A549 (cell line): ENCODE results near the gene L3MBTL4. TPM values are rescaled to one million over a fixed set of nuclear protein-coding genes. Genes with fewer than 3 reads are reported as not detected.

ENCODE experiments used
- ATAC-seq, 2 experiments: fragments of 200-7000 bp in 1 of 2; fragments of >200 bp in 1 of 2; cut with Nextera tagmentation in 1 of 2; cut with Tn5 transposase in 1 of 2; 3 replicates each; pipeline versions ENCODE4 v1.8.0 to v1.9.1; 2018 to 2020; ENCODE audit warnings: mild to moderate bottlenecking in 1 of 2, moderate library complexity in 1 of 2
- CTCF ChIA-PET: fragments of 300-600 bp; sonication (Branson Sonifier 250); formaldehyde crosslinking; extraction: SDS; loops from one replicate; lab custom pipeline; 2021; ENCODE audit warnings: antibody characterized with exemption, inconsistent platforms; lab: Yijun Ruan, JAX
- POLR2A ChIA-PET: fragments of 350-600 bp; formaldehyde crosslinking; extraction: SDS; loops from one replicate; lab custom pipeline; 2021; ENCODE audit warnings: antibody characterized with exemption, inconsistent platforms; lab: Yijun Ruan, JAX
- DNase-seq, 2 experiments: peaks; one replicate each; pipeline versions ENCODE4 v3.0.0 to v3.0.0-alpha.2; 2011 to 2016; ENCODE audit warnings: low read depth in 1 of 2, low spot score in 1 of 2
- FAIRE-seq: peaks from 2 replicates; lab custom pipeline; 2011; peaks lifted over from hg19 to GRCh38; lab: Jason Lieb, UNC
- H3K27ac ChIP-seq, 2 experiments: fragments of >200 bp; sonication (Bioruptor Twin); formaldehyde crosslinking; 3 replicates each; pipeline ENCODE4 v1.5.1; 2016 to 2017
- H3K4me1 ChIP-seq: fragments of >200 bp; sonication (Bioruptor Twin); formaldehyde crosslinking; 3 replicates; pipeline ENCODE4 v1.6.1; 2016
- H3K4me2 ChIP-seq: fragments of >200 bp; sonication (Bioruptor Twin); formaldehyde crosslinking; 3 replicates; pipeline ENCODE4 v1.6.1; 2016
- H3K4me3 ChIP-seq: fragments of >200 bp; sonication (Bioruptor Twin); formaldehyde crosslinking; 3 replicates; pipeline ENCODE4 v1.5.1; 2016
- H3K9me3 ChIP-seq: fragments of >200 bp; sonication (Bioruptor Twin); formaldehyde crosslinking; 3 replicates; pipeline ENCODE4 v1.6.1; 2016
- BHLHE40 ChIP-seq: IDR thresholded peaks from 2 replicates; pipeline ENCODE4 v1.6.1; 2012; ENCODE audit warnings: low read depth, low read length, inconsistent platforms
- CBX2 ChIP-seq: fragments of 200-600 bp; sonication (generic); IDR thresholded peaks from 2 replicates; pipeline ENCODE4 v1.6.1; 2016; ENCODE audit warnings: low read depth, mild to moderate bottlenecking, borderline replicate concordance
- CBX8 ChIP-seq: fragments of 200-600 bp; sonication (generic); IDR thresholded peaks from 2 replicates; pipeline ENCODE4 v1.6.1; 2016
- CTCF ChIP-seq: fragments of >200 bp; sonication (Bioruptor Twin); formaldehyde crosslinking; IDR thresholded peaks from 3 replicates; pipeline ENCODE4 v1.5.1; 2016
- EP300 ChIP-seq, 2 experiments: fragments of >200 bp; sonication (Bioruptor Twin); formaldehyde crosslinking; IDR thresholded peaks; 2 replicates in 1 of 2; 3 replicates in 1 of 2; pipeline ENCODE4 v1.6.1; 2016 to 2017
- FOSB ChIP-seq: fragments of 250-450 bp; sonication (Bioruptor Pico); IDR thresholded peaks from 2 replicates; pipeline ENCODE4 v1.5.0; 2020; ENCODE audit warnings: mild to moderate bottlenecking, moderate library complexity
- FOSL2 ChIP-seq, 2 experiments: fragments of 450-650 bp in 1 of 2; fragments of >200 bp in 1 of 2; sonication (Bioruptor Twin) in 1 of 2; formaldehyde crosslinking; IDR thresholded peaks; 2 replicates each; pipeline versions ENCODE4 v1.5.0 to v1.6.1; 2016 to 2020; ENCODE audit warnings: mild to moderate bottlenecking in 1 of 2, moderate library complexity in 1 of 2
- FOXS1 ChIP-seq: fragments of 250-450 bp; sonication (Bioruptor Pico); IDR thresholded peaks from 2 replicates; pipeline ENCODE4 v1.5.0; 2020; ENCODE audit warnings: mild to moderate bottlenecking, moderate library complexity
- HDAC2 ChIP-seq: fragments of 200-600 bp; sonication (generic); IDR thresholded peaks from 2 replicates; pipeline ENCODE4 v1.6.1; 2016
- HES2 ChIP-seq: fragments of >200 bp; sonication (Bioruptor Twin); formaldehyde crosslinking; IDR thresholded peaks from 2 replicates; pipeline ENCODE4 v1.6.1; 2016
- HEYL ChIP-seq: fragments of 250-450 bp; sonication (Bioruptor Pico); IDR thresholded peaks from 2 replicates; pipeline ENCODE4 v1.8.0; 2021; ENCODE audit warnings: mild to moderate bottlenecking, moderate library complexity
- KDM5A ChIP-seq: fragments of 200-600 bp; sonication (generic); IDR thresholded peaks from 2 replicates; pipeline ENCODE4 v1.6.1; 2016; ENCODE audit warnings: antibody characterized with exemption, mild to moderate bottlenecking
- MAFK ChIP-seq: fragments of 450-650 bp; IDR thresholded peaks from 2 replicates; pipeline ENCODE4 v1.6.1; 2014; ENCODE audit not compliant: partially characterized antibody
- MAZ ChIP-seq: fragments of 150-350 bp; IDR thresholded peaks from 2 replicates; pipeline ENCODE4 v1.6.1; 2014; ENCODE audit warnings: antibody characterized with exemption, low read depth, low read length, borderline replicate concordance
- MYC ChIP-seq: IDR thresholded peaks from 2 replicates; pipeline ENCODE4 v1.6.1; 2012; ENCODE audit warnings: mild to moderate bottlenecking, inconsistent platforms, low read length, improper control_type of control experiment, borderline replicate concordance
- NPAS2 ChIP-seq: fragments of 250-450 bp; sonication (Bioruptor Pico); IDR thresholded peaks from 2 replicates; pipeline ENCODE4 v1.8.0; 2022; ENCODE audit warnings: mild to moderate bottlenecking, moderate library complexity, borderline replicate concordance
- NR3C1 ChIP-seq: fragments of >200 bp; sonication (Bioruptor Twin); formaldehyde crosslinking; IDR thresholded peaks from 3 replicates; pipeline ENCODE4 v1.6.1; 2017
- PBX3 ChIP-seq: IDR thresholded peaks from 2 replicates; pipeline ENCODE4 v1.6.1; 2012
- PHF8 ChIP-seq: fragments of 200-600 bp; sonication (generic); IDR thresholded peaks from 2 replicates; pipeline ENCODE4 v1.6.1; 2016; ENCODE audit warnings: low read depth, mild to moderate bottlenecking, antibody characterized with exemption, moderate library complexity, borderline replicate concordance
- RAD21 ChIP-seq, 2 experiments: fragments of >200 bp in 1 of 2; sonication (Bioruptor Twin) in 1 of 2; formaldehyde crosslinking in 1 of 2; IDR thresholded peaks in 1 of 2; conservative IDR thresholded peaks in 1 of 2; 2 replicates in 1 of 2; 3 replicates in 1 of 2; pipeline ENCODE4 v1.6.1; 2012 to 2018; ENCODE audit warnings: inconsistent platforms in 1 of 2
- RCOR1 ChIP-seq: fragments of 150-350 bp; IDR thresholded peaks from 2 replicates; pipeline ENCODE4 v1.6.1; 2014; ENCODE audit warnings: antibody characterized with exemption, low read length, low read depth
- RNF2 ChIP-seq: fragments of 200-600 bp; sonication (generic); IDR thresholded peaks from 2 replicates; pipeline ENCODE4 v1.6.1; 2016; ENCODE audit warnings: low read depth, mild to moderate bottlenecking, antibody characterized with exemption, moderate library complexity, borderline replicate concordance
- SREBF2 ChIP-seq: fragments of 450-650 bp; IDR thresholded peaks from 2 replicates; pipeline ENCODE4 v1.6.1; 2014; ENCODE audit warnings: mild to moderate bottlenecking, moderate library complexity
- ZC3H11A ChIP-seq: fragments of 450-650 bp; IDR thresholded peaks from 2 replicates; pipeline ENCODE4 v1.6.1; 2014; ENCODE audit warnings: antibody characterized with exemption, mild to moderate bottlenecking
- WGBS: methylation state at CpG from one replicate; pipeline ENCODE4 v1.1.6; 2017; ENCODE audit errors: missing lambda C conversion rate; 5-methylcytosine and 5-hydroxymethylcytosine counted together
- polyA plus RNA-seq, 4 experiments: library from polyadenylated mRNA; depleted of rRNA in 3 of 4; stranded (reverse); fragments of >200 nt; fragmentation: RNase III in 1 of 4; extraction: RNeasy Plus Mini Kit Qiagen cat#74134 plus additional on column Dnase treatment in 1 of 4; gene quantifications; 2 replicates in 3 of 4; 3 replicates in 1 of 4; pipeline ENCODE4 v1.2.3, GENCODE V29; 2011 to 2017
- small RNA-seq, 6 experiments: library from RNA; depleted of rRNA; stranded (forward); fragments of <200 nt; gene quantifications; one replicate each; pipeline ENCODE3, GENCODE V24; 2012
- TF ChIP-seq, protein P1 (sequence below): fragments of >200 bp; sonication (Bioruptor Twin); formaldehyde crosslinking; IDR thresholded peaks from 3 replicates; pipeline ENCODE4 v1.6.1; 2016

Gene L3MBTL4
- polyA plus RNA-seq, 2 of the 4 experiments (the other 2 are of a cell fraction): 0.03 to 0.06 TPM

DNA sequence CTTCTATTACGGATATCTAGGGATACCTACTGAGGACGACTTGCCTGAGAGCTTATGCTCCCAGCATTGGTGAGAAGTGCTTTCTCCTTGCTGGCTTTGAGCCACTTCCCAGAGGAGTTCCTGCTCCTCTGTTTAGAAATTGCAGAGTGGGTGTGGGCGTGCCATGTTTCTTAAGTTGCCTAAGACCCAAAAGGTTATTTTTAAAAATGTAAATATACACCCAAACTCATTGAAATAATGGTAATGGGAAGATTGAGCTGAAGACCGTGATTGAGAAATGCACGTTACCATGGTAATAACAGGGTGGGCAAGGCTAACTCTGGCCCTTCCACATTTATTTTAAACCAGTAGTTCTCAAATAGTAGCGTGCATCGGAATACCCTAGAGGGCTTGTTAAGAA, 502.1 kb downstream of the L3MBTL4 start:
- DNase-seq: no peak
- Histone ChIP-seq H3K9me3 (no peaks in the 10 kb centered on the region), H3K27ac (no peak overlapping the region), H3K4me2 (no peak overlapping the region), H3K4me1 (no peaks in the 10 kb centered on the region), H3K4me3 (no peak overlapping the region)
- no peak for ATAC-seq
- 32% methylated on average over 7 of the region's 7 CpGs for WGBS
- ChIA-PET POLR2A (no interaction called here), CTCF (no interaction called here)
- FAIRE-seq: no peak
- TF ChIP-seq FOSB (CRISPR knock-in tag) (no peak), KDM5A (no peak), HDAC2 (no peak), FOSL2 (IDR thresholded peaks at IDR 0.05) (no peak), FOSL2 (CRISPR knock-in tag; IDR thresholded peaks at IDR 0.05) (no peak), NR3C1 (no peak), RNF2 (no peak), HEYL (CRISPR knock-in tag) (no peak), CBX2 (no peak), FOXS1 (CRISPR knock-in tag) (no peak), EP300 (IDR thresholded peaks at IDR 0.05) (no peak), SREBF2 (no peak), ZC3H11A (no peak), MAZ (no peak), NPAS2 (CRISPR knock-in tag) (no peak), CBX8 (no peak), PBX3 (no peak), RAD21 (conservative IDR thresholded peaks at IDR 0.05 in 1 of 2, IDR thresholded peaks at IDR 0.05 in 1 of 2) (no peak), HES2 (no peak)
- TF ChIP-seq, protein P1, sequence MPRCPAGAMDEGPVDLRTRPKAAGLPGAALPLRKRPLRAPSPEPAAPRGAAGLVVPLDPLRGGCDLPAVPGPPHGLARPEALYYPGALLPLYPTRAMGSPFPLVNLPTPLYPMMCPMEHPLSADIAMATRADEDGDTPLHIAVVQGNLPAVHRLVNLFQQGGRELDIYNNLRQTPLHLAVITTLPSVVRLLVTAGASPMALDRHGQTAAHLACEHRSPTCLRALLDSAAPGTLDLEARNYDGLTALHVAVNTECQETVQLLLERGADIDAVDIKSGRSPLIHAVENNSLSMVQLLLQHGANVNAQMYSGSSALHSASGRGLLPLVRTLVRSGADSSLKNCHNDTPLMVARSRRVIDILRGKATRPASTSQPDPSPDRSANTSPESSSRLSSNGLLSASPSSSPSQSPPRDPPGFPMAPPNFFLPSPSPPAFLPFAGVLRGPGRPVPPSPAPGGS: no peak

GRCh38 chr18:5909125-5909524, 505.6 kb downstream of the L3MBTL4 start:
- POLR2A ChIA-PET: no interaction called here
- TF ChIP-seq MAZ (no peak), RCOR1 (no peak), PHF8 (no peak), RAD21 (conservative IDR thresholded peaks at IDR 0.05 in 1 of 2, IDR thresholded peaks at IDR 0.05 in 1 of 2) (no peak), MYC (no peak), CTCF (no peak), MAFK (no peak), BHLHE40 (no peak)
- FAIRE-seq (no peak), DNase-seq (no peak), ATAC-seq (no peak)
- no peak overlapping the region for H3K4me3 ChIP-seq
- H3K4me2 ChIP-seq: no peak overlapping the region
- WGBS: 5% methylated on average over 2 of the region's 2 CpGs
- no peaks in the 10 kb centered on the region for H3K9me3 ChIP-seq
- H3K4me1 ChIP-seq: no peaks in the 10 kb centered on the region
- H3K27ac ChIP-seq: no peak overlapping the region
- CTCF ChIA-PET: no interaction called here

Small RNAs within 50 kb of the gene (small RNA-seq; reads per million reads assigned to genes)
- gene RNU5F-3P: 0 reads per million in 6 experiments
- gene RNU6-349P: 0 reads per million in 6 experiments
